ENCODE data around the gene KHNYN.
"Not testable (repeated sequence)": the region's sequence is repeated elsewhere in the genome, so short reads cannot be mapped to it uniquely, and the experiment has no call there.

The KHNYN gene

GRCh38 chr14:24439257-24439656 is 9.5 kb downstream of the KHNYN start:
- DNase-seq = no peak

DNA sequence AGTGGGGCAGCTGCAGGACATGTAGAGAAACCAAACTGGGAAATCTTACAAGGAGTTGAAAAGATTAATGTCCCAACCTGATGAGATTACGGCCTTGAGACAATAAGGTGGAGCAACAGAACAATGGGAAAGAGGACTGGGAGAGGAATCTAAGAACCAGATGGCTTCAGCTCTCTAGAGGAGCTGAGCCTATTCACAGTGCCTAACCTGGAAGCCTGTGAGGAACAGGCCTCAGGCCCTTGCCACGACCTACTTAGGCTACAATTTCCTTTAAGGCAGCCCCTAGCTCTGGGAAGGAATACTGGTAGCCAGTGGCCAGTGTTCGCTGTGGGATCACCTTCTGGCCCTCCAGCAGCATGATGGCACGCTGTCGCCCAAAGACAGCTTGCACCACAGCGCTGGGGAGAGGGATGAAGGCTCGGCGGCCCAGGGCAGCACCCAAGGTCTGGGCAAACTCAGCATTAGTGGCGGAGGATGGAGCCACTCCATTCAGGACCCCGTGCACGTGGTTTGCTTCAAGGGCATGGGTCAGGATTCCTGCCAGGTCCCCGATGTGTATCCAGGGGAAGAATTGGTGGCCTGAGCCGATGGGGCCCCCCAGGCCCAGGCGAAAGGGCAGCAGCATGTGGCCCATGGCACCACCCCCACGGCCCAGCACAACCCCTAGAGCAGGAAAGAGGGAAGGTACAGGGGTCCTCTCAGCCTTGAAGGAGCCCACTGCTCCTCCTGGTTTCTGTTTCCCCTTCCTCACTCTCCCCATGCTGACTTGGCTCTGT is 10.3 kb downstream of the KHNYN start:
- DNase-seq = no peak

GRCh38 chr14:24440606-24441399 is 11.0 kb downstream of the KHNYN start:
- no peak for DNase-seq

GRCh38 chr14:24441485-24441884 is 11.7 kb downstream of the KHNYN start:
- no peak for DNase-seq

DNA sequence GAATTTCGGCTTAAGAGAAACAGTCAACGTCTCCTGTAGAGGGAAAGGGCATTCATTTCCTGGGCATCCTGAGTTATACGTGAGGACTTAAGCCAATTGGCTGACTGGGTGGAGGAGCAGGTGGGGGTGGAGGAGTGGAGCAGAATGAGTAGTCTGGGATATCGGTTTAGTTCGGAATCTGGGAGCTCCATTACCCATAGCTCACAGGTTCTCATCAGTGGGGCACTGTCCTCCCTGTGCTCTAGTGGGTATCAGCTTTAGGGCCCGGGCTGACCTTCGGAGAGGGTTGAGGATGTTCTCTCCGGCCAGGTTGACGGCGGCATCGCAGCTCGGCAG is 12.1 kb downstream of the KHNYN start:
- no peak for DNase-seq

GRCh38 chr14:24442240-24443052 is 12.7 kb downstream of the KHNYN start, which contains the start of gene SDR39U1:
TSS of gene SDR39U1 (minus strand) at chr14:24442776. CDS start at chr14:24442769, 7 bp downstream.
- peak; percentile 98 to 100 (median 100) for DNase-seq

DNA sequence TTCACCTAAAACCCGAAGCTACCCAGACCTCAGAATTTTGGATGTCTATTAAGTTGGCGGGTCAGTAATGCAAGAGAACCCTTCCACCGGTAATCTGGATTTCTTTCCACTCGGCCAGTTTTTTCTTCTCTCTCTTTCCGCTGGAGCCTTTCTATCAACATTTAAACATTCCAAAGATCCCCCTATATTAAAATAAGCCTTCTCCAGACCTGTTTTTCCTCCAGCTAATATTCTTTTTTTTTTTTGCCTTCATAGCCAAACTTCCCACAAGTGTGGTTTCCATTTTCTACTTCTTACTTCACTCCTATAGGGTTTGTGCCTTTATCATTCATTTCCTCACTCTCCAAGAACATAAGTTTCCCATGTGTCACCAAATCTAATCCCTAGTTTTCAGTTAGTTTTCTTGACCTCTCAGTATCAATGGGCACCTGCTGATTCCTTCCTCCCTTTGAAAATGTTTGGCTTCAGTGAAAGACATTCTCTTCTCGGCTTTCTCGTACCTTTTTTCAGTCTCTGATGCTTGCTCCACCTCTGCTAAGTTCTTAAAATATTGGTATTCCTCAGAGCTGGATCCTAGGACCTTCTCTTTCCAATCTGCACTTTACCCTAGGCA is 13.4 kb downstream of the KHNYN start:
- DNase-seq = peak in 1 of 4 experiments; percentile 8

DNA sequence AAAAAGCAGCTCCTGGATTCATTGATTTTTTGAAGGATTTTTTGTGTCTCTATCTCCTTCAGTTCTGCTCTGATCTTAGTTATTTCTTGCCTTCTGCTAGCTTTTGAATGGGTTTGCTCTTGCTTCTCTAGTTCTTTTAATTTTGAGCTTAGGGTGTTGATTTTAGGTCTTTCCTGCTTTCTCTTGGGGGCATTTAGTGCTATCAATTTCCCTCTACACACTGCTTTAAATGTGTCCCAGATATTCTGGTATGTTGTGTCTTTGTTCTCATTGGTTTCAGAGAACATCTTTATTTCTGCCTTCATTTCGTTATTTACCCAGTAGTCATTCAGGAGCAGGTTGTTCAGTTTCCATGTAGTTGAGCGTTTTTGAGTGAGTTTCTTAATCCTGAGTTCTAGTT is 21.1 kb downstream of the KHNYN start:
- DNase-seq = not testable (repeated sequence)

DNA sequence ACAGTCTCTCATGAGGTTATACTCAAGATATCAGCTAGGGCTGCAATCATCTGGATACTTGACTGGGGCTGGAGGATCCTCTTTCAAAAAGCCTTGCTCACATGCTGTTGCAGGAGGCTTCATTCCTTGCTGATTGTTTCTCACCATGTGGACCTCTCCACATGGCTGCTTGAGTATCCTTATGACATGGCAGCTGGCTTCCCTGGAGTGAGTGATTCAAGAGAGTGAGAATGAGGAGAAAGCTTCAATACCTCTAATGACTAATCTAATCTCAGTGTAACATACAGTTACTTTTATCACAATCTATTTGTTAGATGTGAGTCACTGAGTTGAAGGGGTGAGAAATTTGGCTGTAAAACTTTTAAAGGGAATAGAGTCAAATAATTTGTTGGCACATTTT is 27.2 kb downstream of the KHNYN start:
- DNase-seq = no peak

- no peak for DNase-seq
Measured at GRCh38 chr14:24458736-24459135, 29.0 kb downstream of the KHNYN start.

- no peak for DNase-seq
Measured at GRCh38 chr14:24459331-24459730, 29.6 kb downstream of the KHNYN start.

DNA sequence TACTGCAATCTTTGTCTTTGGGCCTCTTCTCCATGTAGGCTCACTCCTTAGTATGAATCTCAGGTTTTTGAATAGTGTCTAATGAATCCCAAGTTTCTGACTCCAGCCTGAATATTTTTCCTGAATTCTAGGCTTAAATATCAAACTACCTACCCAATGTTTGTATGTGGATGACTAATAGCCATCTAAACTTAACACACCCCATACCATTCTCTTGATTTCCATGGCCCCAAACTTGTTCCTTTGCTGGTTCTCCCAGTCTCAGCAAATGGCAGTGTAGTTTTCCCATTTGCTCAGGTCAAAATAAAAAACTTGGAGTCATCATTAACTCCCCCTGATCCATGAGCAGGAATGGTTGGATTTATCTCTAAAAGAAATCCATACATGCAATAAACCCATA is 31.6 kb downstream of the KHNYN start:
- DNase-seq = no peak

- no peak for DNase-seq
Measured at GRCh38 chr14:24463017-24463883, 33.5 kb downstream of the KHNYN start.

DNA sequence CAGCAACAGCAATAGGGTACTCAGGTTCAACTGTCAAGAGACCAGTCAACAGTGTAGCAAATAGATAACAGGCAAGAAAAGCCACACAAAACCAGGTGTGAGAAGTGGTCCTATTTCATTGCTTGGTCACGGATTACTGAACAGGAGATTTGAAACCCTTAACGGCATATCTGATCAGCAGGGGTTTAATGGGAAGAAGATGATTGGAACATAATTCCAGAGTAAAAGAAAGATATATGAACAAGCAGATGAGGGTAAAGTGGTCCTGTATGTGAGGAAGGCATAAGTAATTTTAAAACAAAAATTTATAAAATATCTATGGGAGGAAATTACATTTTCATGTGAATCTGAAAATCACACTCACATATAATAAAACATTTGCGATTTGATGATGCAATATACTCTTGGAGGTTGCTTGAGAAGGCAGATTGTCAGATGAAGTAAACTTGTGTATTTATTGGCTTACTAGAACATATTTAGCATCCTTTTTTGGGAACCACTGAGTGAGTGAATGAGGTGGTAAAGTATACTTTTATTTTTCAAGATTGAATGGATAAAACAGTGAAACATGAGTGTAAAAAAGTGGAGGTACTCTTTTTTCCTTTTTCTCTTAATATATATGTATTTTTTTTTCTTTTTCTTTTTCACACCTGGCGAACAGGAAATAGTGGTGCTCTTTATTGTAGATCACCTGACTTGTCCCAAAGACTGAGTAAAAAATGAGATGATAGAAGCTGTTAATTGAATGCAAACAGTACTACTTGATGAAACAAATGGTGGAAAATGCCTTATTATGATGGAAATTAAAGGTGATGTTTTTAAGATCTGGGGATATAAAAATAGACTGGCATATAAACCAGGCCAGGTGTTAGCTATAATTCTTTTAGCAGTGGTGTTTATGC is 34.4 kb downstream of the KHNYN start:
- no peak for DNase-seq

DNA sequence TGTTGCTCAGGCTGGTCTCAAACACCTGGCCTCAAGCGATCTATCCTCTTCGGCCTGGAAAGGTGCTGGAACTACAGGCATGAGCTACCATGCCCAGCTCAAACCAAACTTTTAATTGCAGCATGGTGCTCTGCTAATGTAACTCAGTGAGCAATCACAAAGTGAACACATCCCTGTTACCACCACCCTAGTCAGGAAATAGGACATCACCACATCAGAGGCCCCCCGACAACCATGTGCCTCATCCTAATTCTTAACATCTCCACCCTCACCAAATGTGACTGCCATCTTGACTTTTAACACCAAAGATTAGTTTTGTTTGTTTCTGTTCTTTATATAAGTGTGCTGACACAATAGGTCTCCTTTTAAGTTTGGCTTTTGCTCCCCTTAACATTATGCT is 35.6 kb downstream of the KHNYN start:
- DNase-seq = no peak

GRCh38 chr14:24465805-24466204 is 36.1 kb downstream of the KHNYN start:
- DNase-seq = no peak

DNA sequence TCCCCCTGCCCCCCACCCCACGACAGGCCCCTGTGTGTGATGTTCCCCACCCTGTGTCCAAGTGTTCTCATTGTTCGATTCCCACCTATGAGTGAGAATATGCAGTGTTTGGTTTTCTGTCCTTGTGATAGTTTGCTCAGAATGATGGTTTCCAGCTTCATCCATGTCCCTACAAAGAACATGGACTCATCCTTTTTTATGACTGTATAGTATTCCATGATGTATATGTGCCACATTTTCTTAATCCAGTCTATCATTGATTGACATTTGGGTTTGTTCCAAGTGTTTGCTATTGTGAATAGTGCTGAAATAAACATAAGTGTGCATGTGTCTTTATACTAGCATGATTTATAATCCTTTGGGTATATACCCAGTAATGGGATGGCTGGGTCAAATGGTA is 40.7 kb downstream of the KHNYN start:
- not testable (repeated sequence) for DNase-seq

DNA sequence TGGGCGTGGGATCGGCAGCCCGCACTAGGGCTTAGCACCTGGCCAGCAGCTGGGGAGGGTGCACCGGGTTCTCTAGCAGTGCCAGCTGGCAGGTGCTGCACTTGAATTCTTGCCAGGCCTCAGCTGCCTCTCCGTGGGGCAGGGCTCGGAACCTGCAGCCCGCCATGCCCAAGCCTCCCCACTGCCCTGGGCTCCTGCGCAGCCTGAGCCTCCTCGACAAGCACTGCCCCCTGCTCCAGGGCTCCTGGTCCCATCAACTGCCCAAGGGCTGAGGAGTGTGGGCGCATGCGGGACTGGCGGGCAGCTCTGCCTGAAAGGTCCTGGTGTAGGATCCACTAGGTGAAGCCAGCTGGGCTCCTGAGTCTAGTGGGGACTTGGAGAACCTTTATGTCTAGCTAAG is 43.5 kb downstream of the KHNYN start:
- no peak for DNase-seq

GRCh38 chr14:24475261-24475660 is 45.5 kb downstream of the KHNYN start:
- DNase-seq = no peak

GRCh38 chr14:24479999-24480398 is 50.2 kb downstream of the KHNYN start:
- DNase-seq = not testable (repeated sequence)

All from suppressor macrophage (primary cell).